ENCODE measurements around the gene BAG1.

The BAG1 gene

GRCh38 chr9:33210006-33210715, 54.3 kb downstream of the BAG1 start:
- no peak for DNase-seq (ENCODE audit: low spot score)

- DNase-seq (ENCODE audit: low spot score), result no peak
Observed at GRCh38 chr9:33209394-33209793, 55.1 kb downstream of the BAG1 start.

DNA sequence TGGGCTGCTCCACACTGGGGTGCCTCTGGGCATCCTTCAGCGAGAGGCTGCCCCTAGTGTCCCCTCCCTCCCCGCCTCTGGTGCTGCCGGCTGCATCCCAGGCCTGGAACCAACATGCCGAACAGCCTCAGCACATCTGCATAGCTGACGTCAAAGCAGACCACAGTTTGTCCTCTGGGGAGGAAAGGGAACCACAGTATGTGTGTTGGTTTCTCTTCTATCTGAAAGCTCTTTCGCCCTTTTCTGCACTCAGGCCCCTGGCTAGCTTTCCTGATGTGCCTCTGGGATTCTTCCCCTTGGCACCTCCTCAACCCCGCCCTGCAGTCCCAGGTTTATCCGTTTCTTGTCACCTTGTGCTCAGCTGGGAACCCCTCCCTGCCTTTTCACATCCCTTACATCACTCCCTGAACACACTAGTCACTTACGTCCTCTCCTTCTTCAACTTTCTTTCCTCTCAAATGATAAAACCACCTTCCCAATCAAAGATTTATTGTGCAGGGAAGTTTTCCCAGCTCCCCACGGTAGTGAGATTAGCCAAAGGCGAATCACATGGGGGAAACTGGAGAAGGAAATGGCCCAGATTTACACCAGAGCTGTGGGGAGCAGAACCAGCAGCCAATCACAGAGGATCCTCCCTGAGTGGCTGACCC, 61.8 kb downstream of the BAG1 start:
- no peak for DNase-seq (ENCODE audit: low spot score)

All from hematopoietic multipotent progenitor cell treated with erythropoietin and hydrocortisone succinate and interleukin-3 and kit ligand, for 15 days (in vitro differentiated cells).